IMR-90 (cell line): ENCODE results near the gene WNT6. TPM values are rescaled to one million over a fixed set of nuclear protein-coding genes. Genes with fewer than 3 reads are reported as not detected.

Source experiments
- ATAC-seq: fragments of 200-7000 bp; cut with Tn5 transposase; 2 replicates; pipeline ENCODE4 v1.9.1; 2020; ENCODE audit warnings: low read depth, mild to moderate bottlenecking, moderate library complexity
- BruUV-seq: library from RNA; stranded (reverse); fragments of 400-500 nt; replicated peaks from 2 replicates; lab custom pipeline; 2021; lab: Mats Ljungman, UMichigan
- CTCF ChIA-PET: fragments of 300-600 bp; formaldehyde crosslinking; extraction: SDS; loops from one replicate; lab custom pipeline; 2021; ENCODE audit warnings: antibody characterized with exemption; lab: Yijun Ruan, JAX
- POLR2A ChIA-PET: fragments of 300-600 bp; sonication (Branson Sonifier 250); formaldehyde crosslinking; loops from one replicate; lab custom pipeline; 2022; ENCODE audit warnings: antibody characterized with exemption; ENCODE audit not compliant: unreplicated experiment; lab: Charles Lee
- DNase-seq: peaks from one replicate; pipeline ENCODE4 v3.0.0; 2013
- H2AFZ ChIP-seq: replicated peaks from 2 replicates; pipeline ENCODE3; 2013; ENCODE audit warnings: low read length, mild to moderate bottlenecking; ENCODE audit not compliant: poor library complexity
- H2AK5ac ChIP-seq: 2 replicates; pipeline ENCODE4 v1.6.1; 2013; ENCODE audit warnings: low read depth, low read length, inconsistent platforms
- H2AK9ac ChIP-seq: replicated peaks from 2 replicates; pipeline ENCODE3; 2013; ENCODE audit warnings: mild to moderate bottlenecking, low read depth, low read length, moderate library complexity; ENCODE audit not compliant: poor library complexity
- H2BK120ac ChIP-seq: 2 replicates; pipeline ENCODE4 v1.6.1; 2013; ENCODE audit warnings: low read depth, low read length, inconsistent platforms
- H2BK15ac ChIP-seq: 3 replicates; pipeline ENCODE4 v1.6.1; 2013; ENCODE audit warnings: low read depth, low read length, inconsistent platforms
- H2BK20ac ChIP-seq: 2 replicates; pipeline ENCODE4 v1.6.1; 2013; ENCODE audit warnings: low read depth, mild to moderate bottlenecking, inconsistent platforms, low read length, moderate library complexity
- H2BK5ac ChIP-seq: 2 replicates; pipeline ENCODE4 v1.6.1; 2013; ENCODE audit warnings: mild to moderate bottlenecking, low read depth, low read length, inconsistent platforms; ENCODE audit not compliant: poor library complexity, severe bottlenecking
- H3K14ac ChIP-seq: replicated peaks from 2 replicates; pipeline ENCODE4 v1.6.1; 2013; ENCODE audit warnings: low read depth, low read length, inconsistent platforms
- H3K18ac ChIP-seq: 2 replicates; pipeline ENCODE4 v1.6.1; 2013; ENCODE audit warnings: low read depth, low read length, control low read depth
- H3K23ac ChIP-seq: 2 replicates; pipeline ENCODE4 v1.6.1; 2013; ENCODE audit warnings: low read depth, low read length, inconsistent platforms
- H3K27ac ChIP-seq: 2 replicates; pipeline ENCODE4 v1.5.1; 2013; ENCODE audit warnings: mild to moderate bottlenecking, control low read depth, low read length; ENCODE audit not compliant: insufficient read depth
- H3K27me3 ChIP-seq: 2 replicates; pipeline ENCODE4 v1.6.1; 2013; ENCODE audit warnings: low read length; ENCODE audit not compliant: control insufficient read depth, insufficient read depth
- H3K36me3 ChIP-seq: 2 replicates; pipeline ENCODE4 v1.6.1; 2013; ENCODE audit warnings: low read length, mixed read lengths; ENCODE audit not compliant: control insufficient read depth, insufficient read depth
- H3K4ac ChIP-seq: 2 replicates; pipeline ENCODE4 v1.6.1; 2013; ENCODE audit warnings: low read depth, low read length, inconsistent platforms
- H3K4me1 ChIP-seq: 2 replicates; pipeline ENCODE4 v1.6.1; 2013; ENCODE audit warnings: low read length, mixed read lengths; ENCODE audit not compliant: control insufficient read depth, insufficient read depth
- H3K4me2 ChIP-seq: 2 replicates; pipeline ENCODE4 v1.6.1; 2013; ENCODE audit warnings: low read depth, mild to moderate bottlenecking, control low read depth, low read length, moderate library complexity
- H3K4me3 ChIP-seq: 2 replicates; pipeline ENCODE4 v1.5.1; 2013; ENCODE audit warnings: low read depth, mild to moderate bottlenecking, control low read depth, low read length, moderate library complexity; ENCODE audit not compliant: insufficient read depth
- H3K56ac ChIP-seq: 2 replicates; pipeline ENCODE4 v1.6.1; 2013; ENCODE audit warnings: low read length, inconsistent platforms; ENCODE audit not compliant: insufficient read depth; ENCODE audit errors: extremely low read depth
- H3K79me1 ChIP-seq, 2 experiments: 2 replicates each; pipeline ENCODE4 v1.6.1; 2013; ENCODE audit warnings: low read length in 2 of 2, inconsistent platforms in 1 of 2, low read depth in 1 of 2
- H3K9ac ChIP-seq: 2 replicates; pipeline ENCODE4 v1.6.1; 2013; ENCODE audit warnings: low read depth, low read length, control low read depth
- H3K9me1 ChIP-seq: 2 replicates; pipeline ENCODE4 v1.6.1; 2013; ENCODE audit warnings: low read length, inconsistent platforms; ENCODE audit not compliant: insufficient read depth
- H3K9me3 ChIP-seq: 2 replicates; pipeline ENCODE4 v1.6.1; 2013; ENCODE audit warnings: low read length; ENCODE audit not compliant: control insufficient read depth, insufficient read depth
- H4K20me1 ChIP-seq: 2 replicates; pipeline ENCODE4 v1.6.1; 2013; ENCODE audit warnings: low read length, inconsistent platforms; ENCODE audit not compliant: insufficient read depth
- H4K5ac ChIP-seq: 2 replicates; pipeline ENCODE4 v1.6.1; 2013; ENCODE audit warnings: mild to moderate bottlenecking, low read depth, low read length, control low read depth
- H4K8ac ChIP-seq, 2 experiments: 2 replicates each; pipeline ENCODE4 v1.6.1; 2013; ENCODE audit warnings: low read depth in 2 of 2, low read length in 2 of 2, control low read depth in 1 of 2, inconsistent platforms in 1 of 2
- H4K91ac ChIP-seq: 2 replicates; pipeline ENCODE4 v1.6.1; 2013; ENCODE audit warnings: low read depth, low read length, inconsistent platforms; ENCODE audit not compliant: insufficient read depth
- BHLHE40 ChIP-seq: fragments of 150-350 bp; IDR thresholded peaks from 2 replicates; pipeline ENCODE4 v1.6.1; 2016; ENCODE audit warnings: mild to moderate bottlenecking, low read depth, low read length
- CEBPB ChIP-seq: IDR thresholded peaks from 2 replicates; pipeline ENCODE4 v1.6.1; 2012; ENCODE audit warnings: low read depth, low read length, improper control_type of control experiment
- ELK1 ChIP-seq: fragments of 150-350 bp; IDR thresholded peaks from 2 replicates; pipeline ENCODE4 v1.6.1; 2016; ENCODE audit warnings: low read depth, mild to moderate bottlenecking, low read length, moderate library complexity, borderline replicate concordance
- FOS ChIP-seq: fragments of 150-350 bp; IDR thresholded peaks from 2 replicates; pipeline ENCODE4 v1.6.1; 2016; ENCODE audit warnings: low read depth, low read length
- MAFK ChIP-seq: IDR thresholded peaks from 2 replicates; pipeline ENCODE4 v1.6.1; 2012; ENCODE audit warnings: low read depth, low read length, improper control_type of control experiment
- MAZ ChIP-seq: IDR thresholded peaks from 2 replicates; pipeline ENCODE4 v1.6.1; 2012; ENCODE audit warnings: low read depth, mild to moderate bottlenecking, low read length, improper control_type of control experiment, moderate library complexity, borderline replicate concordance
- MXI1 ChIP-seq: IDR thresholded peaks from 2 replicates; pipeline ENCODE4 v1.6.1; 2012; ENCODE audit warnings: low read depth, mild to moderate bottlenecking, low read length, moderate library complexity, borderline replicate concordance
- NFE2L2 ChIP-seq: fragments of 150-350 bp; IDR thresholded peaks from 2 replicates; pipeline ENCODE4 v1.6.1; 2016; ENCODE audit warnings: low read depth, mild to moderate bottlenecking, low read length
- POLR2A ChIP-seq: IDR thresholded peaks from 2 replicates; pipeline ENCODE4 v1.6.1; 2012; ENCODE audit warnings: mild to moderate bottlenecking, low read depth, low read length
- RCOR1 ChIP-seq: IDR thresholded peaks from 2 replicates; pipeline ENCODE4 v1.6.1; 2012; ENCODE audit warnings: mild to moderate bottlenecking, low read length, improper control_type of control experiment; ENCODE audit not compliant: insufficient replicate concordance
- RFX5 ChIP-seq: IDR thresholded peaks from 2 replicates; pipeline ENCODE4 v1.8.0; 2012; ENCODE audit warnings: low read depth, mild to moderate bottlenecking, low read length, moderate library complexity
- SMC3 ChIP-seq: fragments of 150-350 bp; IDR thresholded peaks from 2 replicates; pipeline ENCODE4 v1.6.1; 2016; ENCODE audit warnings: low read depth, mild to moderate bottlenecking, antibody characterized with exemption, low read length, moderate library complexity
- WGBS, 2 experiments: methylation state at CpG; one replicate each; pipeline versions ENCODE4 v1.1.5 to v1.1.7; 2013; ENCODE audit warnings: missing lambda C conversion rate in 2 of 2; ENCODE audit not compliant: insufficient read length in 1 of 2; ENCODE audit errors: extremely low coverage in 2 of 2; 5-methylcytosine and 5-hydroxymethylcytosine counted together
- dilution Hi-C: fragments of 300-500 bp; cut with HindIII; formaldehyde crosslinking; loops from one replicate; pipeline ENCODE4 v1.14.3; 2018; ENCODE audit warnings: low sequenced_read_pairs; ENCODE audit not compliant: unreplicated experiment
- in situ Hi-C: fragments of 300-500 bp; cut with MboI; formaldehyde crosslinking; loops from 3 replicates; pipeline ENCODE4 v1.14.3; 2019; ENCODE audit warnings: low sequenced_read_pairs, inconsistent platforms, mixed read lengths
- intact Hi-C: fragments of 100-400 bp; cut with micrococcal nuclease; formaldehyde crosslinking; loops from 2 replicates; pipeline ENCODE4 v1.10.0; 2022
- polyA plus RNA-seq, 3 experiments: library from polyadenylated mRNA; depleted of rRNA; stranded (reverse); fragments of >200 nt; gene quantifications; 2 replicates each; pipeline ENCODE4 v1.2.3, GENCODE V29; 2012; ENCODE audit warnings: low replicate concordance in 1 of 3
- total RNA-seq: library from RNA; depleted of rRNA; stranded (reverse); fragments of >200 nt; gene quantifications from 2 replicates; pipeline ENCODE4 v1.2.3, GENCODE V29; 2012
- TF ChIP-seq, protein P1 (sequence below): conservative IDR thresholded peaks from 2 replicates; pipeline ENCODE4 v1.5.1; 2012; ENCODE audit warnings: mild to moderate bottlenecking, low read depth, low read length, improper control_type of control experiment
- TF ChIP-seq, protein P2 (sequence below): fragments of 150-350 bp; IDR thresholded peaks from 2 replicates; pipeline ENCODE4 v1.6.1; 2017; ENCODE audit warnings: mild to moderate bottlenecking, antibody characterized with exemption, low read length, low read depth

The WNT6 gene
- total and polyA plus RNA-seq, 2 of the 4 experiments (the other 2 are of a cell fraction) = not detected

DNA sequence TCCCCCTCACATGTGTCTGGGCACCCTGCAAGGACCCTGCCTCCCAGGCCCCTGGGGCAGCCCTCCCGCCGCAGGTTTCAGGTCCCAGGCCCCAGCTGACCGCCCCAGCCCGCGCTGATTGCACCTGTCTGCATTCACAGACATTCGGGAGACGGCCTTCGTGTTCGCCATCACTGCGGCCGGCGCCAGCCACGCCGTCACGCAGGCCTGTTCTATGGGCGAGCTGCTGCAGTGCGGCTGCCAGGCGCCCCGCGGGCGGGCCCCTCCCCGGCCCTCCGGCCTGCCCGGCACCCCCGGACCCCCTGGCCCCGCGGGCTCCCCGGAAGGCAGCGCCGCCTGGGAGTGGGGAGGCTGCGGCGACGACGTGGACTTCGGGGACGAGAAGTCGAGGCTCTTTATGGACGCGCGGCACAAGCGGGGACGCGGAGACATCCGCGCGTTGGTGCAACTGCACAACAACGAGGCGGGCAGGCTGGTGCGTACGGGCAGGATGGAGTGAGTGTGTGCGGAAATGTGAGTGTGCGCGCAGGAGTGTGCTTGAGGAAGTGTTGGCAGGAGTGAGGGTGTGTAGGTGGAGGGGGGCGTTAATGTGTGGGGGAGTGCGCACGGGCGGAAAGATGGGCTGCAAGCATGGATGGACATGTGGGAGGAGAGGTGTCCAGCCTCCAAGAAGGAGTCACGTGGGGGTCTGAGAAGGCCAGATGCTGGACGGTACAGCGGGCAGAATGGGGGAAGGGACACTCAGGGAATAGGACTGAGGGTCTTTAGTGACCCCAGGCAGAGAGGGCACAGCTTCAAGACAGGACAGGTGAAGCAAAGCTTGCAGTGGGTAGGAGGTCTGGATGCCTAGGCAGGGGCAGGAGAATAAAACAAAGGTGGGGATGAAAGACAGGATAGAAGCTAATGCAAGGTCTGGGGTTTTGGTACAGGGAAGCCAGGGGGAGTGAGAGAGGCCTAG, 12.0 kb downstream of the WNT6 start:
- no peak for DNase-seq
- Histone ChIP-seq H3K4me2 (no peak overlapping the region), H2BK120ac (no peak overlapping the region), H3K36me3 (no peaks in the 10 kb centered on the region), H3K18ac (no peak overlapping the region), H3K23ac (no peak overlapping the region), H2BK20ac (no peak overlapping the region), H3K9me3 (peaks cover 2% of the 10 kb centered on the region), H3K9ac (no peak overlapping the region), H2AFZ (no peak overlapping the region), H3K79me1 (no peaks in the 10 kb centered on the region), H3K27me3 (peaks cover 92% of the 10 kb centered on the region), H2BK15ac (no peak overlapping the region), H4K8ac (no peak overlapping the region), H3K56ac (no peak overlapping the region), H2AK5ac (no peak overlapping the region), H2BK5ac (no peak overlapping the region), H4K91ac (no peak overlapping the region), H3K4me1 (no peaks in the 10 kb centered on the region), H4K5ac (no peak overlapping the region), H3K4me3 (no peak overlapping the region), H3K27ac (no peak overlapping the region), H3K4ac (no peak overlapping the region), H2AK9ac (no peak overlapping the region), H3K14ac (no peak overlapping the region), H3K9me1 (no peaks in the 10 kb centered on the region), H4K20me1 (no peaks in the 10 kb centered on the region)
- no TSS peak for BruUV-seq
- CTCF ChIA-PET = interaction anchor here (0.5 kb wide), 1 partner anchor 304 kb away, joined by 5 read pairs; no protein-coding TSS in a partner anchor
- 2% methylated on average over 26 of the region's 60 CpGs; no CpG with 5 or more reads in 1 of the 2 experiments for WGBS, 2 experiments
- POLR2A ChIA-PET = no interaction called here
- dilution Hi-C loops = no loop called here
- ATAC-seq = no peak
- intact Hi-C loops = no loop called here
- in situ Hi-C loops = no loop called here
- TF ChIP-seq SMC3 (no peak), MAZ (no peak), FOS (no peak), RFX5 (no peak), MAFK (no peak), RCOR1 (no peak), NFE2L2 (no peak), BHLHE40 (no peak), MXI1 (no peak), ELK1 (no peak), POLR2A (no peak), CEBPB (no peak)
- TF ChIP-seq, protein P1, sequence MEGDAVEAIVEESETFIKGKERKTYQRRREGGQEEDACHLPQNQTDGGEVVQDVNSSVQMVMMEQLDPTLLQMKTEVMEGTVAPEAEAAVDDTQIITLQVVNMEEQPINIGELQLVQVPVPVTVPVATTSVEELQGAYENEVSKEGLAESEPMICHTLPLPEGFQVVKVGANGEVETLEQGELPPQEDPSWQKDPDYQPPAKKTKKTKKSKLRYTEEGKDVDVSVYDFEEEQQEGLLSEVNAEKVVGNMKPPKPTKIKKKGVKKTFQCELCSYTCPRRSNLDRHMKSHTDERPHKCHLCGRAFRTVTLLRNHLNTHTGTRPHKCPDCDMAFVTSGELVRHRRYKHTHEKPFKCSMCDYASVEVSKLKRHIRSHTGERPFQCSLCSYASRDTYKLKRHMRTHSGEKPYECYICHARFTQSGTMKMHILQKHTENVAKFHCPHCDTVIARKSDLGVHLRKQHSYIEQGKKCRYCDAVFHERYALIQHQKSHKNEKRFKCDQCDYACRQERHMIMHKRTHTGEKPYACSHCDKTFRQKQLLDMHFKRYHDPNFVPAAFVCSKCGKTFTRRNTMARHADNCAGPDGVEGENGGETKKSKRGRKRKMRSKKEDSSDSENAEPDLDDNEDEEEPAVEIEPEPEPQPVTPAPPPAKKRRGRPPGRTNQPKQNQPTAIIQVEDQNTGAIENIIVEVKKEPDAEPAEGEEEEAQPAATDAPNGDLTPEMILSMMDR = no peak
- TF ChIP-seq, protein P2, sequence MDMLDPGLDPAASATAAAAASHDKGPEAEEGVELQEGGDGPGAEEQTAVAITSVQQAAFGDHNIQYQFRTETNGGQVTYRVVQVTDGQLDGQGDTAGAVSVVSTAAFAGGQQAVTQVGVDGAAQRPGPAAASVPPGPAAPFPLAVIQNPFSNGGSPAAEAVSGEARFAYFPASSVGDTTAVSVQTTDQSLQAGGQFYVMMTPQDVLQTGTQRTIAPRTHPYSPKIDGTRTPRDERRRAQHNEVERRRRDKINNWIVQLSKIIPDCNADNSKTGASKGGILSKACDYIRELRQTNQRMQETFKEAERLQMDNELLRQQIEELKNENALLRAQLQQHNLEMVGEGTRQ = no peak
